GF-D8 (cell line): ENCODE results near the gene ADIPOR2.
A peak's percentile ranks its signal among the peaks of the same experiment; 100 is the strongest.

ENCODE experiments used
- DNase-seq: peaks from one replicate; lab custom pipeline; 2025; lab: John Stamatoyannopoulos, UW

The ADIPOR2 gene

GRCh38 chr12:1737652-1738286, 46.9 kb downstream of the ADIPOR2 start:
- DNase-seq: no peak

- DNase-seq: no peak
Observed at GRCh38 chr12:1738446-1738845, 47.6 kb downstream of the ADIPOR2 start.

GRCh38 chr12:1739368-1739767, 48.5 kb downstream of the ADIPOR2 start:
- no peak for DNase-seq

- DNase-seq: no peak
Observed at GRCh38 chr12:1740161-1740948, 49.5 kb downstream of the ADIPOR2 start.

- DNase-seq: peak; percentile 15
Observed at GRCh38 chr12:1741154-1741949, 50.5 kb downstream of the ADIPOR2 start.

- no peak for DNase-seq
Observed at GRCh38 chr12:1744932-1745331, 54.1 kb downstream of the ADIPOR2 start.

- no peak for DNase-seq
Observed at GRCh38 chr12:1747609-1748008, 56.7 kb downstream of the ADIPOR2 start.

- DNase-seq: no peak
Observed at GRCh38 chr12:1749019-1749418, 58.1 kb downstream of the ADIPOR2 start.

- DNase-seq: no peak
Observed at GRCh38 chr12:1750300-1750699, 59.4 kb downstream of the ADIPOR2 start.

- DNase-seq: no peak
Observed at GRCh38 chr12:1758376-1758775, 67.5 kb downstream of the ADIPOR2 start.

GRCh38 chr12:1758887-1759286, 68.0 kb downstream of the ADIPOR2 start:
- DNase-seq: no peak

- DNase-seq: no peak
Observed at GRCh38 chr12:1760566-1761382, 69.9 kb downstream of the ADIPOR2 start.

GRCh38 chr12:1761857-1762256, 71.0 kb downstream of the ADIPOR2 start:
- DNase-seq: no peak

- DNase-seq: no peak
Observed at GRCh38 chr12:1763153-1763552, 72.3 kb downstream of the ADIPOR2 start.

- DNase-seq: no peak
Observed at GRCh38 chr12:1766110-1766509, 75.2 kb downstream of the ADIPOR2 start.

- DNase-seq: no peak
Observed at GRCh38 chr12:1767407-1768090, 76.7 kb downstream of the ADIPOR2 start.

- no peak for DNase-seq
Observed at GRCh38 chr12:1768615-1769014, 77.7 kb downstream of the ADIPOR2 start.

- DNase-seq: no peak
Observed at GRCh38 chr12:1769809-1770494, 79.1 kb downstream of the ADIPOR2 start.

- DNase-seq: no peak
Observed at GRCh38 chr12:1773937-1774655, 83.2 kb downstream of the ADIPOR2 start.
